Breast epithelium (tissue), 4 donors: ENCODE results near the gene SELPLG. TPM values are rescaled to one million over a fixed set of nuclear protein-coding genes. Genes with fewer than 3 reads are reported as not detected.
"Not testable (repeated sequence)": the region's sequence is repeated elsewhere in the genome, so short reads cannot be mapped to it uniquely, and the experiment has no call there.

Source experiments
- DNase-seq, 2 donors: peaks; one replicate each; pipeline ENCODE4 v3.0.0-alpha.2; 2019; ENCODE audit warnings: low spot score in 2 of 2
- H3K27ac ChIP-seq, 2 donors: fragments of 200-600 bp; sonication (generic) in 1 of 2; one replicate each; pipeline ENCODE4 v1.5.1; 2016 to 2019; ENCODE audit warnings: mild to moderate bottlenecking in 1 of 2
- H3K27me3 ChIP-seq, 2 donors: fragments of 200-600 bp; sonication (generic) in 1 of 2; one replicate each; pipeline versions ENCODE4 v1.5.1 to v1.6.0; 2017 to 2019; ENCODE audit warnings: control low read depth in 1 of 2, mild to moderate bottlenecking in 1 of 2
- H3K36me3 ChIP-seq: fragments of 200-600 bp; one replicate; pipeline ENCODE4 v1.5.1; 2019
- H3K4me1 ChIP-seq, 2 donors: fragments of 200-600 bp; sonication (generic); one replicate each; pipeline ENCODE4 v1.5.1; 2016 to 2019; ENCODE audit warnings: control low read depth in 1 of 2
- H3K4me3 ChIP-seq, 3 donors: fragments of 200-600 bp; sonication (generic); 1 replicate in 2 of 3; 2 replicates in 1 of 3; pipeline ENCODE4 v1.5.1; 2016 to 2019; ENCODE audit warnings: mild to moderate bottlenecking in 3 of 3, moderate library complexity in 2 of 3
- H3K9me3 ChIP-seq, 2 donors: fragments of 200-600 bp; sonication (generic) in 1 of 2; one replicate each; pipeline ENCODE4 v1.5.1; 2016 to 2019; ENCODE audit warnings: control low read depth in 1 of 2
- POLR2A ChIP-seq: fragments of 450-650 bp; IDR thresholded peaks from one replicate; pipeline ENCODE4 v1.6.1; 2016; ENCODE audit warnings: antibody characterized with exemption, mild to moderate bottlenecking, moderate library complexity
- POLR2AphosphoS5 ChIP-seq, 3 donors: sonication (generic); formaldehyde crosslinking; IDR thresholded peaks; one replicate each; pipeline ENCODE4 v1.6.1; 2017; ENCODE audit warnings: antibody characterized with exemption in 3 of 3
- intact Hi-C: fragments of 100-400 bp; cut with DNase I; formaldehyde crosslinking; loops from one replicate; pipeline ENCODE4 v1.15.1; 2023; ENCODE audit warnings: low total_unique reads
- total RNA-seq, 3 donors: library from RNA; depleted of rRNA; stranded (reverse); fragments of >200 nt; gene quantifications; one replicate each; pipeline ENCODE4 v1.1.0, GENCODE V29; 2016
- TF ChIP-seq, protein P1 (sequence below), 3 donors: fragments of 450-650 bp; IDR thresholded peaks; one replicate each; pipeline ENCODE4 v1.5.1; 2016 to 2017; ENCODE audit warnings: antibody characterized with exemption in 3 of 3, mild to moderate bottlenecking in 3 of 3, moderate library complexity in 3 of 3

The SELPLG gene
- total RNA-seq, 3 donors from 2014 or later, result 5.2 to 16.6 (median 6.7) TPM

DNA sequence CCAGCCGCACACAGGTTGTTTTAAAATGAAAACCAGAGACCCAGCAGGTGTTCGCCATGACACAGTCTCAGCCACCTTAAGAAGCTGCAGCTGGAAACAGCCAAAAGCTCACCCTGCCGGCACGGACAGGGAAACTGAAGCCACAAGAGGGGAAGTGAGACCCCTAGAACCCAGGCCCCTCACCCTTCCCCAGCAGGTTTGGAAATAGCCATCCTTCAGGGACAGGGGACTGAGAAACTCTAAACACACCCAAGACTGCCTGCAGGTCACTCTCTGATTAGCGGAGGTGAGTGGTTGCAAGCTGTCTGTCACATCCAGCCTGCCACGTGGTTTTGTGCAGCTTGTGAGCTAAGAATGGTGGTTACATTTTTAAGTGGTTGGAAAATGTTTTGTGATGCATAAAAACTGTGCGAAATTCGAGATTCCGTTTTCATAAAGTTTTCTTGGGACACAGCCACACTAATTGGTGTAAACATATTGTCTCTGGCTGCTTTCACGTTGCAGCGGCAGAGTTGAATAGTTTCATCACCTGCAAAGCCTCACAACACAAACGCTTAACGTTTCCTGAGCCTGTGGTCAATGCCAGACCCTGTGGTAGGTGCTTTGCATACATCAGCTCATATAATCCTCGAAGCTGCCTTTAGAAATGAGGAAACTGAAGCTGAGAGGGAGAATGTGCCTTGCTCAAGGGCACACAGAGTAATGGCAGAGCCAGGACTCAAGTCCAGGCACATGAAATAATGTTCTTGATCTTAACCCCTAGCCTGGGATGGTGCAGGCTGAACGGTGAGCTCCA lies 1.7 kb upstream of the SELPLG start:
- Histone ChIP-seq H3K36me3 (no peaks in the 10 kb centered on the region), H3K27ac (no peak overlapping the region), H3K4me3 (no peak overlapping the region), H3K27me3 (no peaks in the 10 kb centered on the region), H3K4me1 (no peaks in the 10 kb centered on the region), H3K9me3 (no peaks in the 10 kb centered on the region)
- TF ChIP-seq POLR2A (no peak), POLR2AphosphoS5 (IDR thresholded peaks at IDR 0.05) (no peak)
- TF ChIP-seq, protein P1, sequence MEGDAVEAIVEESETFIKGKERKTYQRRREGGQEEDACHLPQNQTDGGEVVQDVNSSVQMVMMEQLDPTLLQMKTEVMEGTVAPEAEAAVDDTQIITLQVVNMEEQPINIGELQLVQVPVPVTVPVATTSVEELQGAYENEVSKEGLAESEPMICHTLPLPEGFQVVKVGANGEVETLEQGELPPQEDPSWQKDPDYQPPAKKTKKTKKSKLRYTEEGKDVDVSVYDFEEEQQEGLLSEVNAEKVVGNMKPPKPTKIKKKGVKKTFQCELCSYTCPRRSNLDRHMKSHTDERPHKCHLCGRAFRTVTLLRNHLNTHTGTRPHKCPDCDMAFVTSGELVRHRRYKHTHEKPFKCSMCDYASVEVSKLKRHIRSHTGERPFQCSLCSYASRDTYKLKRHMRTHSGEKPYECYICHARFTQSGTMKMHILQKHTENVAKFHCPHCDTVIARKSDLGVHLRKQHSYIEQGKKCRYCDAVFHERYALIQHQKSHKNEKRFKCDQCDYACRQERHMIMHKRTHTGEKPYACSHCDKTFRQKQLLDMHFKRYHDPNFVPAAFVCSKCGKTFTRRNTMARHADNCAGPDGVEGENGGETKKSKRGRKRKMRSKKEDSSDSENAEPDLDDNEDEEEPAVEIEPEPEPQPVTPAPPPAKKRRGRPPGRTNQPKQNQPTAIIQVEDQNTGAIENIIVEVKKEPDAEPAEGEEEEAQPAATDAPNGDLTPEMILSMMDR (IDR thresholded peaks at IDR 0.05), result no peak
- intact Hi-C loops, result no loop called here
- no peak for DNase-seq

- no peaks in the 10 kb centered on the region for H3K9me3 ChIP-seq
- peak overlapping the region in 1 of 2 donors; percentile 25 for H3K27ac ChIP-seq
- intact Hi-C loops, result no loop called here
- TF ChIP-seq, protein P1 (IDR thresholded peaks at IDR 0.05), result no peak
- TF ChIP-seq POLR2AphosphoS5 (IDR thresholded peaks at IDR 0.05), result no peak
- no peak for TF ChIP-seq POLR2A
- H3K27me3 ChIP-seq, result no peaks in the 10 kb centered on the region
- H3K4me1 ChIP-seq, result no peaks in the 10 kb centered on the region
- DNase-seq, result no peak
- no peak overlapping the region for H3K4me3 ChIP-seq
- no peaks in the 10 kb centered on the region for H3K36me3 ChIP-seq
These were observed 652 bp upstream of the SELPLG start for GRCh38 chr12:108634341-108634751.

DNA sequence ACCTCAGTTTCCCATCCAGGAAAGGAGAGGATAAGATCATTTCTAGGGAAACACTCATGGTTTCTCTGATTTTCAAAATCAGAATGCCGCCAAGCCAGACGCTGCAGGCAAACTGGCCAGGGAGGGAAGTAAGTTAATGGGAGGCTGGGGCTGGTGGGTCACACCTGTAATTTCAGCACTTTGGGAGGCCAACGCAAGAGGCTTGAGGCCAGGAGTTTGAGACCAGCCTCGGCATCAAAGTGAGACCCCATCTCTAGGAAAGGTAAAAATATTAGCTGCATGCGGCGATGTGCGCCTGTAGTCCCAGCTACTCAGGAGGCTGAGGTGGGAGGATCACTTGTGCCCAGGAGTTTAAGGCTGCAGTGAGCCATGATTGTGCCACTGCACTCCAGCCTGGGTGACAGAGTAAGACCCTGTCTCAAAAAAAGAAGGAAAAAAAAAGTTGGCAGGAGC lies 587 bp downstream of the SELPLG start:
- peak overlapping the region; percentile 13 to 31 (median 29) for H3K4me3 ChIP-seq
- intact Hi-C loops, result no loop called here

DNA sequence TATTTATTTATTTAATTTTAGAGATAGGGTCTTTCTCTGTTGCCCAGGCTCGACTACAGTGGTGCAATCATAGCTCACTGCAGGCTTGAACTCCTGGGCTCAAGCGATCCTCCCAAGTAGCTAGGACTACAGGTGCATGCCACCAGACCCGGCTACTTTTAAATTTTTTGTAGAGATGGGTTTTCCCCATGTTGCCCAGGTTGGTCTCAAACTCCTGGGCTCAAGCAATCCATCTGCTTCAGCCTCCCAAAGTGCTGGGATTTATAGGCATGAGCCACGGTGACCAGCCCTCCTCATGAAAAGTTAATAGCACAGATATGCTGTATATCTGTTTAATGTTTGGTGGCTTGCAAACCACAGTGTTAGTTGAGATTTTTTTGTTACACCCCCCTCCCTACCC lies 2.4 kb downstream of the SELPLG start:
- H3K27ac ChIP-seq, intact Hi-C loops, H3K36me3 ChIP-seq, H3K27me3 ChIP-seq, H3K9me3 ChIP-seq, DNase-seq, H3K4me3 ChIP-seq, H3K4me1 ChIP-seq: not testable (repeated sequence)

More for the DNA sequence above, 587 bp downstream of the SELPLG start:
- TF ChIP-seq POLR2A, result no peak
- TF ChIP-seq POLR2AphosphoS5 (IDR thresholded peaks at IDR 0.05), result no peak
- TF ChIP-seq, protein P1 (IDR thresholded peaks at IDR 0.05), result no peak
- Histone ChIP-seq H3K27me3 (no peaks in the 10 kb centered on the region), H3K4me1 (no peaks in the 10 kb centered on the region), H3K36me3 (no peaks in the 10 kb centered on the region), H3K27ac (no peak overlapping the region), H3K9me3 (no peaks in the 10 kb centered on the region)
- DNase-seq, result no peak

DNA sequence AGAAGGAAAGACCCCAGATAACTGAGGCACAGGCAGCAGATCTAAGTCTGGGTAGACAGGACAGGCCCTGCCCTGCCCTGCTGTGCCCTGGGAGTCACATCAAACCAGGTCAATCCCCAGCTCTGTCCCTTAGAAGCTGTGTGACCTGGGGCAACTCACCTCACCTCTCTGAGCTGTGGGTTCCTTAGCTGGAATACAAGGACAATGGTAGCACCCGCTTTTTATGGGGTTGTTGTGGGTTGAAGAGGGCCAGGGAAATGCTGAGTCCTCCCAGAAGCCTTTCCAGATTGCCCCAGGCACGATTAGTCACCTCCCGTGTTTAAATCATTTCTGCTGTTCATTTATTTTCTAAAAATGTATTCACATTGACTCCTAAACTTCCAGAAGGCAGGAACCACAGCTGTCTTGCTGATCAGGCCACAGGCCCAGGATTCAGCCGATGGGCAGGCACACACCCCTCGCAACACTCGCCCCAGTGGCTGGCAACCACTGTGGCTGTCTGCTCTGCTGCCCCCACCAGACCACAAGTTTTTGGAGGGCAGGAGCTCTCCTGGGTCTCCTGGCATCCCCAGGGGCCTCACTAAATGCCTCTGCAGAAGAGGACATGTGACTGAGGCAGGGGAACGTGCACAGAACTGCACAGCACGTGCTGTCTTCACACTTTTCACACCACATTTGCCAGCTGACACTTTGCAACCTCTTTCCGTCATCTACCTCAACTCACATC lies 3.0 kb downstream of the SELPLG start:
- Histone ChIP-seq H3K27ac (peak overlapping the region; percentile 29 to 55), H3K4me1 (no peaks in the 10 kb centered on the region), H3K9me3 (no peaks in the 10 kb centered on the region), H3K4me3 (no peak overlapping the region), H3K27me3 (no peaks in the 10 kb centered on the region), H3K36me3 (no peaks in the 10 kb centered on the region)
- no peak for DNase-seq
- intact Hi-C loops, result no loop called here
- TF ChIP-seq POLR2A, result no peak

DNA sequence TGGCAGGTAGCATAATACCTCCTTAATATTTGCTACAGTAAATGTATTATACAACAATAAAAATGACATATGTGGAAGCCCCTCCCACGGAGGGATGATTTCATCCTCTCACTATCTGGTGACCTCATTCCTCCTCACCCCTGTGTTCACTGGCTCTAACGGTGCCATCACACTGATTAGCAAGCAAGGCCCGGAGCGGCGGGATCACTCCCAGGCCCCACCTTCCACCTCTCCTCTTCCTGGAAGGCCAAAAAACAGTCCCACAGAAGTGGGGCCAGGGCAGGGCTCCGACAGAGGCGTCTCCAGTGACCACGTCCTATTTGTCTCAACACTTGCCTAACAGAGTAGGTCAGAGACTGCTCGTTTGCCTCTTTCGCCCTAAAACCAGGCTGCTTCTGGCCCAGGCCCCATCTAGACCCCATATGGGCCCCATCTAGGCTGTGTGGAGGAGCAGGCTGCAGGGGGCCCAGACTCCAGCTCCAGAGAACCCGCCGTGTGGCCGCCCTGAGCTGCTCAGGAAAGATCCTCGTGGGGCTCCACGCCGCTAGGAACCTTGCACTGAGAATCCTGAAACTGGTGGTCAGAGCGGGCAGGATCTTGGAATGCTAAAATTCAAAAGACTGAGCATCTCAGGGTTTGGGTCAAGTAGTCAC lies 3.7 kb downstream of the SELPLG start:
- intact Hi-C loops, result no loop called here
- Histone ChIP-seq H3K4me3 (no peak overlapping the region), H3K27ac (peak overlapping the region; percentile 29 to 55), H3K9me3 (no peaks in the 10 kb centered on the region), H3K4me1 (no peaks in the 10 kb centered on the region), H3K36me3 (no peaks in the 10 kb centered on the region), H3K27me3 (no peaks in the 10 kb centered on the region)
- DNase-seq, result no peak
- TF ChIP-seq POLR2AphosphoS5 (IDR thresholded peaks at IDR 0.05) (no peak), POLR2A (no peak)
- TF ChIP-seq, protein P1 (IDR thresholded peaks at IDR 0.05), result no peak
